HG02798 (cell line): ENCODE results near the gene NUDT4.
"Not testable (repeated sequence)": the region's sequence is repeated elsewhere in the genome, so short reads cannot be mapped to it uniquely, and the experiment has no call there.

ENCODE experiments used
- ATAC-seq: cut with Tn5 transposase; IDR thresholded peaks from one replicate; pipeline ENCODE4 v1.9.1; 2021; ENCODE audit warnings: mild to moderate bottlenecking; ENCODE audit not compliant: unreplicated experiment, poor library complexity

The NUDT4 gene

GRCh38 chr12:93425736-93426411 lies 48.1 kb downstream of the NUDT4 start:
- ATAC-seq: no peak

- ATAC-seq: no peak
Observed at GRCh38 chr12:93426412-93426805, 48.7 kb downstream of the NUDT4 start.

- no peak for ATAC-seq
Observed at GRCh38 chr12:93427779-93428564, 50.2 kb downstream of the NUDT4 start.

- ATAC-seq: no peak
Observed at GRCh38 chr12:93429448-93429847, 51.7 kb downstream of the NUDT4 start.

GRCh38 chr12:93429852-93430251 lies 52.1 kb downstream of the NUDT4 start:
- no peak for ATAC-seq

GRCh38 chr12:93430280-93430679 lies 52.6 kb downstream of the NUDT4 start:
- ATAC-seq: no peak

- not testable (repeated sequence) for ATAC-seq
Observed at GRCh38 chr12:93432031-93432430, 54.3 kb downstream of the NUDT4 start.

- ATAC-seq: no peak
Observed at GRCh38 chr12:93434256-93434865, 56.6 kb downstream of the NUDT4 start.

GRCh38 chr12:93438266-93439050 lies 60.7 kb downstream of the NUDT4 start:
- ATAC-seq: no peak

GRCh38 chr12:93440043-93440835 lies 62.5 kb downstream of the NUDT4 start:
- ATAC-seq: no peak

GRCh38 chr12:93441081-93441616 lies 63.4 kb downstream of the NUDT4 start:
- no peak for ATAC-seq

- peak; percentile 83 for ATAC-seq
Observed at GRCh38 chr12:93441617-93442410, 64.1 kb downstream of the NUDT4 start, which contains the start of gene UBE2N. Gene UBE2N, minus strand, starts transcription at chr12:93441947. Its CDS starts 63 bp downstream, at chr12:93441884.

GRCh38 chr12:93442411-93443340 lies 65.0 kb downstream of the NUDT4 start:
- ATAC-seq: no peak

GRCh38 chr12:93443576-93443975 lies 65.9 kb downstream of the NUDT4 start:
- no peak for ATAC-seq

GRCh38 chr12:93447555-93448290 lies 70.0 kb downstream of the NUDT4 start:
- no peak for ATAC-seq

- ATAC-seq: no peak
Observed at GRCh38 chr12:93448796-93449195, 71.1 kb downstream of the NUDT4 start.

GRCh38 chr12:93449277-93449676 lies 71.6 kb downstream of the NUDT4 start:
- peak; percentile 76 for ATAC-seq
